Iris pigment epithelial cell (primary cell): ENCODE measurements around the gene ZNF844.
A peak's percentile ranks its signal among the peaks of the same experiment; 100 is the strongest.
"Not testable (repeated sequence)": the region's sequence is repeated elsewhere in the genome, so short reads cannot be mapped to it uniquely, and the experiment has no call there.

Source experiments
- DNase-seq: peaks from one replicate; pipeline ENCODE4 v3.0.0-alpha.2; 2011; ENCODE audit warnings: low read depth

Gene ZNF844

DNA sequence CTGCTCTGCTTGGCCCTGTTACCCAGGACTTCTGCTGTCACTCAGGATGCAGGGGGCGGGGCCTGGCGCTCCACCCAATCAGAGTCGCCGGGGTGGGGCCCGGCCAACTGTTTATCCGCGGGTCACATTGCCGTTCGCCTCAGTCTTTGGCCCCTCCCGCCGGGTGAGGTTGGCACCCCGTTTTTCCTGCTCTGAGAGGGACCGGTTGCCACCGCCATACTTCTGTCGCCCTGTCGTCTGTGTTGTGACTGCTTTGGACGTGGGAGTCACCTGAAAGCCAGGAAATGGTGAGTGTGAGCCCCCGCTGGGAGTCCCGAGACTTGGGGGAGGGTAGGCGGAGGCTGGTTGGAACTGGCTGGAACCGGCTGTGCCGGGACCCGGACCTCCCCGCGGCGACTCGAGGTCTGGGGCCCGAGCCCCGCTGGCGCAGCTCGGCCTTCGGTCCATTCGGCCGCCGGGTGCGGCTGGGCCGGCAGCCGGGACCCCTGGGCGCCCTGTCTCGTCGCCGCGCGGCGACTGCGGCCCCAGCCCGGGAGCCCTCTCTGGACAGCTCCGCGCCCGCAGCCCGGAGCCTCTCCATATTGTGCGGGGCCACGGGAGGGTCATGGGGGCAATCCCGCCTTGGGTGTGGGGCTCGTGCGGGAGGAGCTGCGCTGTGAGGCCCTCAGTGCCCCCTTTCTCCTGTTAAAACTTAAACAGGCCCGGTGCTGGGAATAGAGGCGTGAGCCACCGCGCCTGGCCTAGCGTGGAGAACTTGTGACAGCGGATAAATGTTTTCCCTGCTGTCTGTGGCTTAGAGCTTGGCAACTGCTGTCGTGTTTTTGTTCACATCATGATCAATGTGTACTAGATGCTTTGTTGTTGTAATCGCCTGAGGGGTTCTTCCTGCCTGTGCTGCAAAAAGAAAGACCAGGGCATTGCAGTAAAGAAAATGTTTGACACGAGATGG, at the start of gene ZNF844:
Gene ZNF844 (plus strand): TSS at position 142 of the 949 bp plus-strand sequence. CDS start 143 bp downstream, at position 285.
- peak; percentile 92 for DNase-seq

- no peak for DNase-seq
Measured at GRCh38 chr19:12015015-12015752, 49.3 kb upstream of the ZNF844 start.

DNA sequence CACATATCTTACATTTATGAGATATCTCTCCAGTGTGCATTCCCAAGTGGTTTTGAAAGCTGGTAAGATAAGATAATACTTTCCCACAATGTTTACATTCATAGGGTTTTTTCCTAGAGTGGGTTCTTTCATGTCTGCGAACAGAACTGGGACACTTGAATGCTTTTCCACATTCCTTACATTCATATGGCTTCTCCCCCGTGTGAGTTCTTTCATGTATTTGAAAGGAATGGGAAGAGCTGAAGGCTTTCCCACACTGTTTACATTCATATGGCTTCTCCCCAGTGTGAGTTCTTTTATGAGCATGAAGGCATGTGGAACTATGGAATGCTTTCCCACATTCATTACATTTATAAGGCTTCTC, 48.8 kb upstream of the ZNF844 start:
- DNase-seq = no peak

DNA sequence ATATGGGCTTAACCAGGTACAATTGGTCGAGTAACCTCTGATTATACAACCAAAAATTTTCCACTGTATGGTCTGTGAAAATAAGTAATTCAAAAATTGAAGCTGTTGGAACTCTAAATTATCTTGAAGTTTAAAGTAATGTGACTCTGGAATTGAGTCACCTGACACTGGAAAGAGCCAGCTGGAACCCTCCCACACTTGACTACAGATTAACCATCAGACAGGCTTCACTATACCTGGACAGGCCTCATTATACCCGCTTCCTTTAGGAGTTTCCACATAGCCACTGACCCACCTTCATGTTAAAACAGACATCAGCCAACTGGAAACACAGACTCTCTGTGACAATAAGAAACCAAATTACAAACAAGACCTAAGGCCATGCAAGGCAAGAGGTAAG, 30.3 kb upstream of the ZNF844 start:
- DNase-seq = no peak

- no peak for DNase-seq
Measured at GRCh38 chr19:12034620-12035019, 29.9 kb upstream of the ZNF844 start.

- DNase-seq = peak; percentile 87
Measured at GRCh38 chr19:12035220-12036172, 29.0 kb upstream of the ZNF844 start, which contains the start of gene ZNF433. TSS of gene ZNF433 (minus strand) at chr19:12035679. CDS start at chr19:12035539, 140 bp downstream.

- DNase-seq = no peak
Measured at GRCh38 chr19:12042893-12043292, 21.6 kb upstream of the ZNF844 start.

- DNase-seq = no peak
Measured at GRCh38 chr19:12043752-12044422, 20.6 kb upstream of the ZNF844 start.

- no peak for DNase-seq
Measured at GRCh38 chr19:12047868-12048267, 16.7 kb upstream of the ZNF844 start.

DNA sequence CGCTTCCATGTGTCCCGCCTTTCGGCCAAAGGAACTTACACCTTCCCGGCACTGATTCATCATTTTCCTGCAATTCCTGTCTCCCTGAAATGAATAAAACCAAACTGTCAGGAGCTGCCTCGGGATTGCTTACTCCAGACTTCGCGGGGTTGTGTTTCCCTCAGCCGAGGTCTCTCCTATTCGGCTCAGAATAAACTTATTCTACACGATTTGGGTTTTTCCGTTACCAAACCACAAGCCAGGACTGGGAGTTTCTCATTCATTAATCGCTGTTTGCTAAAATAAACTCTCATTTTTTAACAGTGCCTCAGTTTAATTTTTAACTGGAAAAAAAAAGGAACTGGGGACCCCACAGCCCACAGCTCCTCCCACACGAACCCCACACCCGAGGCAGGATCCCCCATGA, 12.4 kb upstream of the ZNF844 start:
- peak; percentile 18 for DNase-seq

GRCh38 chr19:12052497-12053169, 11.9 kb upstream of the ZNF844 start, which contains the start of gene ZNF878:
TSS of gene ZNF878 (minus strand) at chr19:12052961. CDS start at chr19:12052801, 160 bp downstream.
- DNase-seq = peak; percentile 84

DNA sequence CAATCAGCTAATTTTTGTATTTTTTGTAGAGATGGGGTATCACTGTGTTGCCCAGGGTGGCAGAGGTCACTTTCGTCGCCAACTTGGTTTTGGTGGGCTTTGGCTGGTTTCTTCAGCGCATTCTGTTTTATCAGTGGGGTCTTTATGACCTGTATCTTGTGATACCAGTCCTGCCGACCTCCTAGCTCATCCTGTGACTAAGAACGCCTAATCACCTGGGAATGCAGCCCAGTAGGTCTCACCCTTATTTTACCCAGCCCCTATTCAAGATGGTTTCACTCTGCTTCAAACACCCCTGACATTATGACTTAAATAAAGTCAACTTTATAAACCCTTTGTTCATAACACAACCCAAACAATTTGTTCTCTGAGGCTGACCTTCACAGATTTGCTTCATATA, 8.7 kb upstream of the ZNF844 start:
- DNase-seq = no peak

DNA sequence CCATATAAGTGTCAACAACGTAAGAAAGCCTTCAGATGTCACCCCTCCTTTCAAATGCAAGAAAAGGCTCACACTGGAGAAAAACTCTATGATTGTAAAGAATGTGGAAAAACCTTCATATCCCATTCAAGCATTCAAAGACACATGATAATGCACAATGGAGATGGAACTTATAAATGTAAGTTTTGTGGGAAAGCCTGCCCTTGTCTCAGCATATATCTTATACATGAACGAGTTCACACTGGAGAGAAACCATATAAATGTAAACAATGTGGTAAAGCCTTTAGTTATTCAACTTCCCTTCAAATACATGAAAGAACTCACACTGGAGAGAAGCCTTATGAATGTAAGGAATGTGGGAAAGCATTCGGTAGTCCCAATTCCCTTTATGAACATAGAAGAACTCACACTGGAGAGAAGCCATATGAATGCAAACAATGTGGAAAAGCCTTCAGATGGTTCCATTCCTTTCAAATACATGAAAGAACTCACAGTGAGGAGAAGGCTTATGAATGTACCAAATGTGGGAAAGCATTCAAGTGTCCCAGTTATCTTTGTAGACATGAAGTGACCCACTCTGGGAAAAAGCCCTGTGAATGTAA, 11.1 kb downstream of the ZNF844 start:
- no peak for DNase-seq

DNA sequence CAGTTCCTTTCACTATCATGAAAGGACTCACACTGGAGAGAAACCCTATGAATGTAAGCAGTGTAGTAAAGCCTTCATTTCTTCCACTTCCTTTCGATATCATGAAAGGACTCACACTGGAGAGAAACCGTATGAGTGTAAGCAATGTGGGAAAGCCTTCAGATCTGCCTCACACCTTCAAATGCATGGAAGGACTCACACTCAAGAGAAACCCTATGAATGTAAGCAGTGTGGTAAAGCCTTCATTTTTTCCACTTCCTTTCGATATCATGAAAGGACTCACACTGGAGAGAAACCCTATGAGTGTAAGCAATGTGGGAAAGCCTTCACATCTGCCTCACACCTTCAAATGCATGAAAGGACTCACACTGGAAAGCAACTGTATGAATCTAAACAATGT, 11.8 kb downstream of the ZNF844 start:
- DNase-seq = not testable (repeated sequence)

- DNase-seq = no peak
Measured at GRCh38 chr19:12077375-12077774, 12.8 kb downstream of the ZNF844 start.

- not testable (repeated sequence) for DNase-seq
Measured at GRCh38 chr19:12083336-12083735, 18.8 kb downstream of the ZNF844 start.

- DNase-seq = no peak
Measured at GRCh38 chr19:12085074-12085818, 20.7 kb downstream of the ZNF844 start.

GRCh38 chr19:12090807-12091206, 26.3 kb downstream of the ZNF844 start:
- peak; percentile 72 for DNase-seq
